DMS114 treated with DMSO at 0.1 percent for 48 hours (cell line): ENCODE measurements around the gene PCSK6.

Experiments
- DNase-seq: peaks from one replicate; lab custom pipeline; 2025; ENCODE audit not compliant: unreplicated experiment; lab: John Stamatoyannopoulos, UW

PCSK6 gene

DNA sequence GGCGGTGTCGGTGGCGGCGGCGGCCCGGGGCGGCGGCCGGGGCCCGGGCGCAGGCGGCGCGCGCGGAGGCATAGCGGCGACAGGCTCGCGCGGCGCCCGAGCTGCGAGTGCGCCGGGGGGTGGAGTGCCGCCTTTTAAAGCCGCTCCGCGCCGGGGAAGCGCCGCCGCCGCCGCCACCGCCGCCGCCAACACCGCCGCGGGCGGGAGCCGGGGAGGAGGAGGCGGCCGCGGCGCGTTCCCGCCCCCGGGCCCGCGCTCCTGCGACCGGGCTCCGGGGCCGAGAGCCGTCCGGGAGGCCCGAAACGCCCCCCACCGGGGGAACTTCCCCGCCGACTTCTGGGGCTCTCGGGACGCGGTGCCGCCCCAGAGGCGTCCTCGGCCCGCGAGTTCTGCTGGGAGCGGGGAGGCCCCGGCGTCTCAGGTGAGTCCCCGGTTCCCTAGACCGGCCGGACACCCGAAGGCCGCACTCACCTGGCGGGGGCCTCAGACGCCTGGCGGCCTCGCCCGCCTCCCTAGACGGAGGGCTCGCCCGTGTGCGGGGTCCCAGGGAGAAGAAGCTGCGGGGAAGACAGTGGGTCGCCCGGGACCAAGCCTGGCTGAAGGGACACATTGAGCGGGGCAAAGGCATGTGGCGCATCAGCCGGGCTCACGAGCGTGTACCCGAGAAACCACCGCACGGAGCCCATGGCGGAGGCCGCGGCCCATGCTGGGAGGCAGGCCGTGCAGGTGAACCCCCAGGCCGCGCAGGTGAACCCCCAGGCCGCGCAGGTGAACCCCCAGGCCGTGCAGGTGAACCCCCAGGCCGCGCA lies at the start of gene PCSK6:
TSS of gene PCSK6 (minus strand) at position 109 of the 809 bp plus-strand sequence. CDS start at position 72, 37 bp downstream.
- no peak for DNase-seq

DNA sequence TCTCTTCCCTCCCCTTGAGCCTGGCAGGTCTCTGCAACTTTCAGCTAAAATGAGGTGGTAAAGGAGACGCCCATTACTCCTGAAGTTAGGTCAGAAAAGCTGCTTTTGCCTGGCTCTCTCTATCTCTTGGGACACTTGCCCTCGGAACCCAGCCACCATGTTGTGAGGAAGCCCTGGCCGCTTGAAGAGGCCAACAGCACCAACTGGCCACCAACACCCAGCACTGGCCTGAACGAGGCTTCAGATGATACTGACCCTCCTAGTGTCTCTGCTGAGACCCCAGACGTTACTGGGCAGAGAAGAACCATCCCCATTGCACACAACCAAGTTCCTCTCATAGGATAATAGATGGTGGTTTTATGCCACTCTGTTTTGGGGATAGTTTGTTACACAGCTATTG lies 49.5 kb upstream of the PCSK6 start:
- DNase-seq = no peak

DNA sequence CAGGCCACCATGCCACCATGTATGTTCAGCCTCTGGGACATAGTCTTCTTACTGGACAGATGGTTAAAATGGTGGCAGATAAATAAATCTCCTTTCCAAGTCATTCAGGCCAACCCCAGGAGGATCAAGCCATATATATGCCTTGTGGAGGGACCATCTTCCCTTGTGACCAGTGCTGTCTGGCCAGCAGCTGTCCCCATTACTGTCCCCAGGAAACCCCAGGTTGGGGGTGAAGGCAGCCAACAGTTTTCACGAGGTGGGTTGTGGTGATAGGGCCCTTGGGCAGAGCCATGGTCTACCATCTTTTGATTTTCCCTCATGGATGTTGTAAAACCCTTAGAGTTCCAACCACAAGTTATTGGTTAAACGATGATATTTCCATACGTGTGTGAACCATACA lies 48.7 kb upstream of the PCSK6 start:
- no peak for DNase-seq

DNA sequence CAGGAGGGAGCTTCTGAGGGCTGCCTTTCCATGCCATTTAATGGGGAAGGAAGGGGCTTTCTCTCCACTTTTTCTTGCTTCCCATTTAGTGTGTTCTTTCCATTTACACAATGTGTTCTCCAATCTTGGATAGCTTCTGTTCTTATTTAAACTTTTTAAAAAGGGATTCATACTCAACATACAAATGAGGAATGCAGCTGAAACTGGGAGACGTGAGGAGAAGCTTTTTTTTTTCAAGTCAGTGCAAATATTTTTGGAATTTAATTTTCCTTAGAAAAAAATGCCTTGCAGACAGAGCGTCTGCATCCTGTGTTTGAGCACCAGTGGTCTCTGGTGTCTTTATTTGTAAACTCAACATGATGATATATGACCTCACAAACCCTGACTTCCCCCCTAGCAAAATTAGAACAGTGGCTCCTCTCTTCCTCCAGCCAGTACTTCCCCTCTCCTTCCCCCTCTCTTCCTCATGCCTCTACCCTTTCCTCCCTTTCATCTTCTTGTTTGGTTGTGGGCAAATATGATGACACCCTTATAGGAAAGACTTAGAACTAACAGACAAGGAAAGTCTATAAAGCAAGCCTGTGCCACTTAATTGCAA lies 48.1 kb upstream of the PCSK6 start:
- no peak for DNase-seq

DNA sequence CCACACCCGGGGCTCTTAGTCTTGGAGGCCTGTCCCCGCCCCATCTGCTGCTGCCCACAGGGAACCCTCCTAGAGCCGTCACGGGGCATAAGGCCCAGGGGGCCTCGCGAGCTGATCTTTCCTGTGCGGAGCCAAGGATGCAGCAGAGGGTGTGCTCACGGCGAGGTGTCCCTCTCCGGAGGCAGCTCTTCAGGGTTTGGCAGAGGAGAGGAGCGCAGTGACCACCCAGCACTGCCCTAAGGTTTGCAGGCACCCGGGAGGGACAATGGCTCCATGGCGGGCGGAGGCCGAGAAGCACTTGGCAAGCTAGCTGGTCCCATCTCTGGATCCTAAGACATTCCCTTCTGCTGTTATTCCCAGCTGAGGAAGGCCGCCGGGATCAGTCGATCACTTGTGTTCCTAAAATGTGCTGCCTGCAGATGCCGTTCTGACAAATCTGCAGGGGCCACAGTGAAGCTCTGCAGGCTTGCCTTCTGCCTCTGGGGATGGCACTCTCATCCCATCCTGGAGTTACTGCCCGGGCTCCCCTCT lies 47.4 kb upstream of the PCSK6 start:
- DNase-seq = no peak

DNA sequence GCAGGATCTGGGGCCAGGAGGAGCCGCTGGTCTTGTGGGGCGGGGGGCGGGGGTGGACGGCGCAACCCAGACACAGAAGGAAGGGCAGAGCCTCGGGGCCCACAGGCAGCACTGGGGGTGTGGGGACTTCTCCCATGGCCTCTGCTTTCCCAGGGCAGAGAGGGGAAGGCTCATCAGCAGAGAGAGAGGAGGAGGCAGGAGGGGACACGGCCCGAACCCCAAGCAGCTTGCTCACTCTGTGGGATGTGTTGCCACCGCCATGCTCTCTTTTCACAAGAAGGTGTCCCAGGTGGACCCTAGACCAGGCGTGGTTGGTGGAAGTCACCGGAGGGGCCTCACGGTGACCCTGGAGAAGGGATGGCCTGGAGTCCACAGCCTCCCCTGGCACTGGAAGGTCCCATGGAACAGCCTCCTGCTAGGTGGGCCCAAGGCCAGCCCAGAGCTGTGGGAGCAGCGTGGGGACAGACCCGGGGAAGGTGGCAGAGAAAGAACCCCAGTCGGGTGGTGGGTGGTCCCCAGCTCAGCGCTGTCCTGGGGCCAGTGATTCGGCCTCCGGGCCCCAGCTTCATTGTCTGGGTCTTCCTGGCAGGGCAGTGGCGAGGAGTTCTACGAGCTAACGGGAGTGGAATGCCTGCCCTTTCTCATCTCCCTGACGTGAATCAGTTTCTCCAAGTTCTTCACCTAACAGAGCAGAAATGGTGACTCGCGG lies 46.8 kb upstream of the PCSK6 start:
- DNase-seq = no peak

DNA sequence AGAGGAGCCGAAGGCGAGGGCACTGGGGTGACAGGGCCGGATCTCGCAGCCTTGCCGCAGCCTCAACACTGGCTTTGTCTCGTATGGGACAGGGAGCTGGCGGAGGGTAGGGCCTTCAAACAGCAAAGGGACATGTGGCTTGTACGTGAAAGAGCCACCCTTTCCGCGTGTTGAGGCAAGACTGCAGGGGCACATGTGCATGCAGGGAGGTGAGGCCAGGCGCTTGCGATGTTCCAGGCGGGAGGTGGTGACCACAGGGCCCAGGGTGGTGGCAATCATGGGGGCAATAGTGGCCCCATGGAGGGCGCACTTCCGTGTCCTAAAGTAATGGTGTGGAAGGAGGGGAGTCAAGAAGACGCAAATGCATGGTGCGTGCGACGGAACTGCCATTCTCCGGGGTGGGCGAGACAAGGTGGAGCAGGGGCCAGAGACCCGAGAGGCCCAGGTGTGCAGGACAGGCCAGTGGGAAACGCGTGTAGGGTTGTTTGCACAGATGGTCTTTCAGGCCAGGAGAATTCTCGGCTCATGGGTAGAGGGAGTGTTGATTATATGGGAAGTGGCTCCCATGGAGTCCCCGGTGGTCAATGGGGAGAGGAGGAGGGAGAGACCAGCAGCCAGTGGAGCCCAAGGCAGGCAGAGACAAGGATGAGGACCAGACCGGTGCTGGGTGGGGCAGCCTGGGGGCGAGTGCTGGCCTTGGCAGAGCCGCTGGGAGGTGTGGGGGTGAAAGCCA lies 45.8 kb upstream of the PCSK6 start:
- DNase-seq = no peak

DNA sequence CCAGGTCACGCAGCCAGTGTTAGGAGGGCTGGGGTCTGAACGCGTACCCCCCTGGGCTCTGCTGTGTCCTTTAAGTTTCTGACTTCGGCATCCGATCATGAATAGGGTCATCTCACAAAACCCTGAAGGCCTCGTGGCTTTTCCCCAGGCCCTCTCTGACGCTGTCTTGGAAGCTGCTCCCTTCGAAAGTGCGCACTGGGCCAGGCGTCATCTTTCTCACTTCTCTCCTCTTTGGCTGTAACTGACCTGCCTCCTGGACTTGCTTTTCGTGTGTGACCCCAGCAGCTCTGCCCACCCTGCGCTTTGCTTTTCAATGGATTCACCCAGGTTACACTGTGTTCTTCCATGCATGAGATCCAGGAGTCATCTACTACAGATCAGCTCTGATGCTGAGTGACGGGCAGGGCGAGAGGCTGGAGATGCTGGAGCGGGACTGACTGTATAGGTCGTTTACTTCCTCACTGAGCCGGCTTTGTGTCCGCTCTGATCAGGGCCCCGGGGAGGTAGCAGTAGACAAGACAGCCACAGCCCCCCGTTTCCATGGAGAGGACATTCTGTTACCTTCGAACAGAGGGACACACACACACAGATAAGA lies 45.0 kb upstream of the PCSK6 start:
- DNase-seq = no peak

DNA sequence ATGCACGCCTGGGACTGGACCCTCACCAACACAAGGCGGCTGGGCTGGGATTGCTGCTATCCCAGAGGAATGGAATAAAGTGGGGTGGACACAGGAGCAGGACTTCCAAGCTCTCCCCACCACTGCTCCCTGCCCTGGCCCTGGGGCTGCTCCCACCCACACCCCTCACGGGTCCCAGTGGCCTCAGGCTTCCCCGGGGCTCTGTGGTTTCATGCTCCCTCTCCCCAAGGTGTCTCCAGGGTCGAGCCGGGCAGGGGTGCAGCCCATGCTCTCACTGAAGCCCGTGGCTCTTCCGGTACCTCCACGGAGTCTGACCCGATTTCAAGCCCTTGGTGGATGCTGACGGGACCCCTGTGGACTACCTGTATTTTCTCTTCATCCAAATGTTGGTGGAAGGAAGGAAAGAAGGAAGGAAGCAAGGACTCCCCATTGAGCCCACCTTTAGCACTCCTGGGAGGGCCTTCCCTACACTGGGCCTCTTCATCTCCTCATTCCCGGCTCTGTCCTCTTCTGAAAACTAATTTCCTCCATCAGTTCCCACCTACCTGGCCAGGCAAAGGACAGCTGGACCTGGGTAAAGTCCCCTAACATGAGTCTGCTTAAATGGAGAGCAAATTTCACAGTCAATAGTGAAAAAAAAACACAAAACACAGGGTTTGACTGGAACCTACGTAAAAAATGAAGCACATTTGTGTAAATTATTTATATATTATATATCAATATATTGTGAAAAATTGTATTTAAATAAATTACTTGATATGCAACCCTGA lies 44.0 kb upstream of the PCSK6 start:
- no peak for DNase-seq

DNA sequence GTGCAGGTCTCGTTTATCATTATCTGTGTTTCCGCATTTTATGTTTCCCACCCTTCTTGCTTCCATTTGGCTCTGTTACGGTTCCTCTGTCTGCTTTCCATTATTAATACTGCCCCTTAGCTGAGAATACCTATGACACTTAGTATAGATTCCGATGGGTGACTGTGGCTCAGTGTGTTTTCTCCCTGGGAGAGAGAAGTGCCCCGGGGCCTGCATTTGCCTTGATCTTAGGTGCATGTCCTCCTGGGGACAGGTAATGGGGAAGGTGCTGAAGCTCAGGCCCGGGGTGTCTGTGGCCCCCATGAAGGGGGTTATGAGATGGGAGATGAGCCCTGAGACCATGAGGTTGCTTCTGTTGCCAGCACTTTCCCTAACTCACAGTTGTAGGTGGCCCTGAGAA lies 43.4 kb upstream of the PCSK6 start:
- no peak for DNase-seq

DNA sequence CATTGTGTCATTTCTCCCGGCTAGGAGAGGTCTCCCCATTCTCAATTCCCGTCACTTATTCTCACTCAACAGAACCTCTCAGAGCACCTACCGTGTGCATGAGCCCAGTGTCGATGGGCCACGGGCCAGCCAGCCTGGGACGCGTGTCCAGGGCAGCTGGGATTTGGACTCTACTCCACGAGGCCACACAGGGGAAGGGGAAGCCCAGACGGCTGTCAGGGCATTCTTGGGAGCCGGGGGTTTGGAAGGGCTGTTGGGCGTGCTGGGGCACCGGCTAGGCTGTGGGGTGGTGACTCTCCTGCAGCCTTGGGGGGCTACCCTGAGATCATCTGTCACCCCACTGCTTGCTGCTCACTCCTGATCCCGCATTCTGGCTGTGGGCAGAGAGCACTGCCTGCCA lies 41.7 kb upstream of the PCSK6 start:
- DNase-seq = no peak

DNA sequence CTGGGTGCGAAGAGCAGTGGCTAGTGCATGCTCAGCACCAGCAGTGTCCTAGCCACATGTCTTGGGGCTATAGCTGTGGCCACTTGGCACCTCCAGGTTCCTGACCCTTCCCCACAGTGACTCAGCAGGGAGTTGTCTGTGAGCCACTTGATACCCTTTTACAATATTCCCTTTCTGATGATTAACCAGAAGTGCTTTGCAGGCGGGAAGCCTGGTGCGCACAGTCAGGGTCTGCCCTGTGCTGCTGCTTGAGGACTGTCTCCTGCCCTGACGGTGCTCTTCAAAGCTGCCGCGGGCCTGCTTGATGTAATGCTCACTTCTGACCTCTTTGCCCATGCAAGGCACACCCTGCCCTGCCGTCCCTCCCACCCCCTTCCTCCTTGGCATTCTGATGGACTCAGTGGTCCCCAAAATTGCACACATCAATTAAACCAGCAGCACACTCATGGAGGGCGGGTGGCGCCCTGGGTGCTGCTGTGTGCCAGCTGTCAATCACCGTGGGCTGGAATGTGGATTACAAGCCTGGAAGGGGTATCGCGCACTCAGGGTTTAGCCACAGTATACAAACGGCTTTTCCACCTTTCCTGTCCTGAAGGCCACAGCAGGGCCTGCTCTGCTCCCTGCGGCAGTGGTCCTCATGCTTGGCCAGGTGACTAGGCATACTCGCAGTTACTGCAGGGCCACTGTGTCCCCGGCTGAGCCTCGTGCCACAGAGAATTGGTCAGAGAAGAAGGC lies 40.9 kb upstream of the PCSK6 start:
- DNase-seq = no peak

DNA sequence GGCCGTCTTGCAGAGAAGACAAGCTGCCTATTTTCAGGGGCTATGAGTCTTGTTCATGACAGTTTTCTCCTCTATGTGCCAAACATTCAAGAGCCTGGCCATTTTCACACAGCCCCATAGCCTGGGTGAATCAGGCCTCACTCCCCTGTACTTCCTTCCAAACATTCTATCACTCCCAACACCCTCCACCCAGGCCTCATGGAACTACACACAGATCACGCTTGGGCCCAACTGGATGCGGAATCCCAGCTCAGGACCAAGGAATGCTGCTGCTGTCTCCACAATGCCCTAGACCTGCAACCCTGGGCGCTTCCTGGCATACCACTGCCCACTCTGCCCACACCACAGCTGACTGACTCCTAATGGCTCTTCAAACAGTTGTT lies 39.4 kb upstream of the PCSK6 start:
- no peak for DNase-seq

DNA sequence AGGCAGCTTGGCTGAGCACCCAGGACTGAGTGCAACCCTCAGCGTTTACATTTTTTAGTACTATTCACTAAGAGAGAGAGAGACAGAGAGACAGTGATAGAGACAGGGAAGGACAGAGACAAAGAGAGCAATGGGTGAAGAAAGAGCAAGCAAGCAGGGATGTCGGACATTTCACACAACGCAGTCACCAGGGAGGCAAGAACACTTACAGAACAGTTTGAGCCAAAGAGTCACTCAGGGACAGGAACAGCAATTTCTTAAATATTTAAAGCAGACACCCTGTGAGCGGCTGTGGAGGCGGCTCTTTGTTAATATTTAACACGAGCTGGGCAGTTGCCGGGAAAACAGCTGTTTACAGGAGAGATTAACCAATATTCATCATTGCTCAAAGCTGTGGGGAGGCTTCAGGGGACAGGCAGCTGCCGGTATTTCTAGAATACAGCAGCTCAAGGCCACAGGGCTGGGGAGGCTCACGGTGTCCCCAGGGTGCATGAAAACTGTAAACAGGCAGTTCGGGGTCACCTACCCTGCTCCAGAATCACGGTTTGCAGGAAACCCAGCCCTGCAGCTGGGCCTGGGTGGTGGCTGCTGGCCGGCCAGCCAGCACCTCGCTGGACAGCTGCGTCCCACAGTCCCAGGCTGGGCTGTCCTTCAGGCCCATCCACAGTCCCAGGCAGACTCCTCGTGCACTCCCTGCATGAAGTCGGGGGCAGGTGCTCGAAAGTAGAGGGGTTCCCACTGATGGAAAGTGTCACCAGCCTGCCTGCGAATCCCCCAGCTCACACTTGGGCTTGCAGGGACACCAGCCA lies 38.8 kb upstream of the PCSK6 start:
- DNase-seq = no peak

DNA sequence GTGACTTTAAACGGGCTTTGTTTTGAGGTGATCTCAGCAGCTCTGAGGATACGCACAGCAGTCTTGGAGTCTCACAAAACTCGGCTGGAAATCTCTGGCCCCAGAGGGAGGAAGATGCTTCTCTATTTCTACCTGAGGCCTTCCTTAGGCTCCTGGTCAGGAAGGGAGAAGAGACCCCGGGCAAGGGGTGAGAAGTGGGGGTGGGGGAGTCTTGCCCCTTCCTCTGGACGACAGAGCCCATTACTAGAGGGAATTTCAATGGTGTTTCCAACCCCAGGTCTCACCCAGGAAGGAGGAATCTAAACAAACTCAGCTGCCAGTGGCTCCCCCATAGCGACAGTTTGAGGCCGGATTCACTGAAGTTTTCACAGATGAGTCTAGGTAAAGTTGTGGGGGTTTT lies 37.4 kb upstream of the PCSK6 start:
- no peak for DNase-seq

DNA sequence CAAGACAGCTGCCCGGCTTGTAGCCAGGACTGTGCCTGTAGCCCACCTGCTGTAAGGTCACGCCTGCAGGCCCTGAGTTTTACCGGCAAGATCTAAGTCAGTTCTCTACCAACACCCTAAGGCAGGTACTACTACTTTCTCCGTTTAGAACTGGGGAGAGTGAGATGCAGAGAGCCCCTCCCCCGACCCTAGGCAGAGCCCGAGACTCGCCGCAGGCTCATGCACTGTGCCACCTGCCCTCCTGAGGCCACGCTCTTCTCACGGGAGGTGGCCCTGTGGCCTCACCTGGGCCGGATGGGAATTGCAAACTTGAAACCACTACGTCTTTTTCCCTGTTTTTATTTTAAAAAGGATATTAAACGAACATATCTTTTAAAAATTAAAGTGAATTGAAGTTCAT lies 36.9 kb upstream of the PCSK6 start:
- no peak for DNase-seq

DNA sequence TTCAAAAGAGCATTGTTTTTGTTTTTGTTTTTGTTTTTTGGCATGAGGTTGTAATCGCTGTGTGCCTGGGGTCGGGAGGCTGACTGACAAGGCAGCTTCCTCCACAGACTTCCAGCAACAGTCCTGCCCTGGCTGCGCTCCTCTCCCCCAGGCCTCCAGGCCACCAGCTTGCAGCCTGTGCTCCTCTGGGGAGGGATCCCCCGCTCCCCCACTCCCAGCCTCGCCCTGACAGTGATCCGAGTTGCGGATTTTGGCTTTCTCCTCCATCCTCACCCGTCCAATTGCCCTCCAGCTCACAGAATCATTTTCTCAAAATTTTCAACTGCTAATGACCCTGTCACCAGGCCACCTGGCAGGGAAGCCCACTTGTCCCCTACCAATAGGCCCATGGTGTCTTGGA lies 36.5 kb upstream of the PCSK6 start:
- no peak for DNase-seq

DNA sequence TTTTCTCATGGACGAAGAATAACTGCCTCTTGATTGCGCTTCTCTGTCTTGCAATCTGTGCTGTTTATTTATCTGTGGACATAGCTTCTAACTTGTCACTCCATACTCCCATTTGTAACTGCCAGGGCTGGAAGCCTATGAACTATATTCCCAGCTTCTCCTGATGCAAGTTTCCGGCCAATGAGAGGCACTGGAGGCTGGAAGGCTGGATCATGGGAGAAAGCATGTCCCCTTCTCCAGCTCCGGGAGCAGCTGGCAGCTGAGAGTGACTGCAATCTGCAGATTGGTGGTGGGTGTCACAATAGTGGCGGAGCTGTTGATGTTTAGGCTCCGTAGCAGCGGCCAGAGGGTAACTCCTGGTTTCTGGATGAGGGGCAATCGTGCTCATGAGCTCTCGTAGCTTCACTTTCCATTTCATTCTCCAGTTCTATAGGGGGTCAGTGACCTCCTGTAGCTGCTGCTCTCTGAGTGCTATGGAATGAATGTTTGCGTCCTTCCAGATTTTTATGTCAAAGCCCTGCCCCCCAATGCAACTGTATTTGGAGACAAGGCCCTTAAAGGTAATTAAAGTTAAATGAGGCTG lies 35.7 kb upstream of the PCSK6 start:
- no peak for DNase-seq
